GM12878 (cell line): ENCODE measurements around the gene DENND1A. TPM values are rescaled to one million over a fixed set of nuclear protein-coding genes. Genes with fewer than 3 reads are reported as not detected.

Experiments
- ATAC-seq: fragments of 200-7000 bp; cut with Tn5 transposase; 3 replicates; pipeline ENCODE4 v1.9.1; 2020; ENCODE audit warnings: mild to moderate bottlenecking, moderate library complexity
- BruUV-seq: library from RNA; stranded (reverse); fragments of 400-500 nt; replicated peaks from 2 replicates; lab custom pipeline; 2021; lab: Mats Ljungman, UMichigan
- CTCF ChIA-PET: fragments of 300-600 bp; sonication (Branson Sonifier 250); formaldehyde crosslinking; extraction: SDS; loops from one replicate; lab custom pipeline; 2021; ENCODE audit warnings: inconsistent platforms; lab: Yijun Ruan, JAX
- POLR2A ChIA-PET: fragments of 350-600 bp; formaldehyde crosslinking; extraction: SDS; loops from one replicate; lab custom pipeline; 2021; ENCODE audit warnings: inconsistent platforms; lab: Charles Lee
- RAD21 ChIA-PET: fragments of 300-600 bp; sonication (Branson Sonifier 250); formaldehyde crosslinking; loops from one replicate; lab custom pipeline; 2023; ENCODE audit warnings: antibody characterized with exemption; ENCODE audit not compliant: unreplicated experiment; lab: Charles Lee
- SMC1A ChIA-PET: fragments of 300-600 bp; sonication (Branson Sonifier 250); formaldehyde crosslinking; loops from one replicate; lab custom pipeline; 2023; ENCODE audit not compliant: unreplicated experiment, uncharacterized antibody; lab: Charles Lee
- DNase-seq: peaks from one replicate; pipeline ENCODE4 v3.0.0-alpha.2; 2011; ENCODE audit warnings: low read depth, low spot score
- FAIRE-seq: peaks from 3 replicates; lab custom pipeline; 2011; peaks lifted over from hg19 to GRCh38; lab: Jason Lieb, UNC
- H2AFZ ChIP-seq: 2 replicates; pipeline ENCODE4 v1.6.0; 2011; ENCODE audit warnings: low read depth, low read length, control low read depth; ENCODE audit not compliant: control insufficient read depth
- H3K27ac ChIP-seq: 2 replicates; pipeline ENCODE4 v1.5.1; 2011; ENCODE audit warnings: control low read depth; ENCODE audit not compliant: control insufficient read depth, insufficient read depth
- H3K27me3 ChIP-seq, 2 experiments: replicated peaks in 1 of 2; 2 replicates each; pipeline versions ENCODE4 v1.6.0 to v1.6.1; 2011; ENCODE audit warnings: low read length in 1 of 2; ENCODE audit not compliant: control insufficient read depth in 2 of 2, insufficient read depth in 2 of 2
- H3K36me3 ChIP-seq, 2 experiments: 2 replicates each; pipeline ENCODE4 v1.5.1; 2011; ENCODE audit warnings: low read length in 1 of 2; ENCODE audit not compliant: control insufficient read depth in 2 of 2, insufficient read depth in 2 of 2
- H3K4me1 ChIP-seq: 2 replicates; pipeline ENCODE4 v1.6.1; 2011; ENCODE audit warnings: mild to moderate bottlenecking, low read length, moderate library complexity, mixed read lengths; ENCODE audit not compliant: control insufficient read depth, insufficient read depth
- H3K4me2 ChIP-seq: 2 replicates; pipeline ENCODE4 v1.6.0; 2011; ENCODE audit warnings: control low read depth; ENCODE audit not compliant: control insufficient read depth, insufficient read depth
- H3K4me3 ChIP-seq: fragments of 200-600 bp; sonication (generic); 2 replicates; pipeline ENCODE4 v1.5.1; 2016
- H3K79me2 ChIP-seq: 2 replicates; pipeline ENCODE4 v1.6.0; 2011; ENCODE audit warnings: low read length; ENCODE audit not compliant: control insufficient read depth, insufficient read depth
- H3K9ac ChIP-seq: 2 replicates; pipeline ENCODE4 v1.8.0; 2011; ENCODE audit warnings: low read length, control low read depth, mixed read lengths; ENCODE audit not compliant: control insufficient read depth, insufficient read depth
- H3K9me3 ChIP-seq: replicated peaks from 3 replicates; pipeline ENCODE4 v1.5.1; 2011; ENCODE audit warnings: mild to moderate bottlenecking, low read length; ENCODE audit not compliant: control insufficient read depth, insufficient read depth
- H4K20me1 ChIP-seq: 2 replicates; pipeline ENCODE4 v1.6.0; 2011; ENCODE audit not compliant: control insufficient read depth, insufficient read depth
- BCL11A ChIP-seq: IDR thresholded peaks from 2 replicates; pipeline ENCODE4 v1.6.1; 2011; ENCODE audit warnings: low read depth, low read length
- BMI1 ChIP-seq: fragments of 450-650 bp; IDR thresholded peaks from 2 replicates; pipeline ENCODE4 v1.6.1; 2016; ENCODE audit warnings: mild to moderate bottlenecking, moderate library complexity, borderline replicate concordance
- CBX5 ChIP-seq: sonication (generic); IDR thresholded peaks from 2 replicates; pipeline ENCODE4 v1.6.1; 2016; ENCODE audit warnings: low read depth, moderate library complexity, mild to moderate bottlenecking, inconsistent platforms
- ELK1 ChIP-seq: IDR thresholded peaks from 2 replicates; pipeline ENCODE4 v1.6.1; 2012; ENCODE audit warnings: low read depth, low read length, improper control_type of control experiment
- HDAC2 ChIP-seq: fragments of 200-600 bp; sonication (generic); IDR thresholded peaks from 2 replicates; pipeline ENCODE4 v1.6.1; 2017
- IKZF1 ChIP-seq: fragments of 450-650 bp; conservative IDR thresholded peaks from 2 replicates; pipeline ENCODE4 v1.6.1; 2017; ENCODE audit warnings: antibody characterized with exemption, mild to moderate bottlenecking
- MXI1 ChIP-seq: fragments of 150-350 bp; IDR thresholded peaks from 2 replicates; pipeline ENCODE4 v1.6.1; 2011; ENCODE audit warnings: low read depth, mild to moderate bottlenecking, inconsistent platforms, low read length, improper control_type of control experiment
- NBN ChIP-seq: fragments of 450-650 bp; IDR thresholded peaks from 2 replicates; pipeline ENCODE4 v1.6.1; 2016
- NFXL1 ChIP-seq: fragments of 450-650 bp; IDR thresholded peaks from 2 replicates; pipeline ENCODE4 v1.6.1; 2017; ENCODE audit warnings: antibody characterized with exemption, mild to moderate bottlenecking, borderline replicate concordance
- PAX8 ChIP-seq: fragments of 450-650 bp; IDR thresholded peaks from 2 replicates; pipeline ENCODE4 v1.6.1; 2017; ENCODE audit warnings: mild to moderate bottlenecking, moderate library complexity
- POLR2AphosphoS2 ChIP-seq: IDR thresholded peaks from 2 replicates; pipeline ENCODE4 v1.6.1; 2011; ENCODE audit warnings: low read depth, mild to moderate bottlenecking, low read length, improper control_type of control experiment, moderate library complexity
- SUZ12 ChIP-seq: fragments of 200-600 bp; sonication (generic); IDR thresholded peaks from one replicate; pipeline ENCODE4 v1.6.1; 2018; ENCODE audit warnings: antibody characterized with exemption, mild to moderate bottlenecking; ENCODE audit not compliant: unreplicated experiment
- WGBS: methylation state at CpG from one replicate; pipeline ENCODE4 v1.1.6; 2016; ENCODE audit warnings: low lambda C conversion rate; ENCODE audit not compliant: insufficient replicate concordance, insufficient coverage; ENCODE audit errors: missing lambda C conversion rate; 5-methylcytosine and 5-hydroxymethylcytosine counted together
- in situ Hi-C: fragments of 300-500 bp; cut with MboI; formaldehyde crosslinking; loops from 9 replicates; pipeline ENCODE4 v1.14.3; 2018; ENCODE audit warnings: mixed read lengths
- intact Hi-C: fragments of 100-400 bp; cut with micrococcal nuclease; formaldehyde crosslinking; loops from one replicate; pipeline ENCODE4 v1.14.2; 2022; ENCODE audit not compliant: unreplicated experiment
- polyA plus RNA-seq, 11 experiments: library from polyadenylated mRNA; depleted of rRNA in 4 of 11; unstranded in 6 of 11; stranded (reverse) in 5 of 11; fragments of >200 nt; fragmentation: Nextera tagmentation in 4 of 11; fragmentation: Illumina TruSeq in 1 of 11; extraction: Ambion mirVana in 4 of 11; extraction: Trizol in 1 of 11; gene quantifications; 1 replicate in 1 of 11; 2 replicates in 10 of 11; pipeline versions ENCODE4 v1.2.1 to v1.2.3, GENCODE V29; 2011 to 2016; ENCODE audit warnings: inconsistent platforms in 2 of 11, missing spikeins in 2 of 11, low read depth in 1 of 11
- total RNA-seq, 4 experiments: library from RNA; depleted of rRNA in 3 of 4; stranded (reverse); fragments of >200 nt in 3 of 4; fragmentation: Illumina TruSeq in 1 of 4; extraction: Trizol in 1 of 4; gene quantifications; 2 replicates each; pipeline versions ENCODE4 v1.2.1 to v1.2.3, GENCODE V29; 2013 to 2021

The DENND1A gene
- total and polyA plus RNA-seq, 10 of the 15 experiments (the other 5 are each of a cell fraction or from before 2014, with no cell fraction given) = 14.1 to 48.6 (median 35.2) TPM

- DNase-seq (no peak), FAIRE-seq (no peak), ATAC-seq (no peak)
- TF ChIP-seq NBN = no peak
- no peak for TF ChIP-seq SUZ12
- TF ChIP-seq IKZF1 = no peak
- no peak for TF ChIP-seq BMI1
- TF ChIP-seq CBX5 = no peak
- no peak for TF ChIP-seq NFXL1
- TF ChIP-seq POLR2AphosphoS2 = no peak
- TF ChIP-seq MXI1 = no peak
- TF ChIP-seq BCL11A = no peak
- no peak for TF ChIP-seq HDAC2
- TF ChIP-seq PAX8 = no peak
- no peak for TF ChIP-seq ELK1
- intact Hi-C loops = no loop called here
- ChIA-PET RAD21 (interaction anchor here (0.9 kb wide), 1 partner anchor 65 kb away, joined by 3 read pairs; no protein-coding TSS in a partner anchor), CTCF (no interaction called here), POLR2A (no interaction called here), SMC1A (interaction anchor here (0.9 to 1.4 kb wide), 2 partner anchors 9 to 24 kb away, joined by 3 to 4 read pairs; no protein-coding TSS in a partner anchor)
- Histone ChIP-seq H3K79me2 (no peaks in the 10 kb centered on the region), H3K36me3 (no peaks in the 10 kb centered on the region; a peak in 1 of 4 replicates), H3K4me1 (no peaks in the 10 kb centered on the region), H4K20me1 (0 out of 2 replicates have a peak, but pooled peaks cover 2% of the 10 kb centered on the region), H3K27me3 (no peaks in the 10 kb centered on the region), H3K9ac (no peak overlapping the region), H3K9me3 (no peaks in the 10 kb centered on the region), H3K27ac (no peak overlapping the region), H3K4me3 (no peak overlapping the region), H2AFZ (no peak overlapping the region), H3K4me2 (no peak overlapping the region)
- BruUV-seq = no TSS peak
- WGBS = 65% methylated on average over 12 of the region's 12 CpGs
- in situ Hi-C loops = no loop called here
Observed at GRCh38 chr9:123471843-123472570, 457.9 kb downstream of the DENND1A start.
